GM12875 (cell line): ENCODE results near the gene PLXNC1.

ENCODE experiments used
- H3K4me3 ChIP-seq: one replicate; pipeline ENCODE4 v1.5.1; 2011; ENCODE audit warnings: low read depth, low read length, control low read depth
- CTCF ChIP-seq: IDR thresholded peaks from 2 replicates; pipeline ENCODE4 v1.5.1; 2011; ENCODE audit warnings: low read depth, mild to moderate bottlenecking, control low read depth, inconsistent platforms, low read length, moderate library complexity, borderline replicate concordance; ENCODE audit not compliant: insufficient read depth

PLXNC1 gene

GRCh38 chr12:94133964-94134795 is 14.2 kb upstream of the PLXNC1 start:
- H3K4me3 ChIP-seq: no peak overlapping the region
- peak; percentile 49; the same call in 1 of the 2 replicates for TF ChIP-seq CTCF

GRCh38 chr12:94135896-94136295 is 12.5 kb upstream of the PLXNC1 start:
- TF ChIP-seq CTCF: no peak
- no peak overlapping the region for H3K4me3 ChIP-seq

GRCh38 chr12:94139816-94140215 is 8.6 kb upstream of the PLXNC1 start:
- no peak overlapping the region for H3K4me3 ChIP-seq
- no peak for TF ChIP-seq CTCF

GRCh38 chr12:94140556-94140955 is 7.8 kb upstream of the PLXNC1 start:
- no peak overlapping the region for H3K4me3 ChIP-seq
- TF ChIP-seq CTCF: peak; percentile 73

GRCh38 chr12:94141004-94141764 is 7.2 kb upstream of the PLXNC1 start:
- no peak for TF ChIP-seq CTCF
- H3K4me3 ChIP-seq: no peak overlapping the region

- no peak overlapping the region for H3K4me3 ChIP-seq
- no peak for TF ChIP-seq CTCF
Measured at GRCh38 chr12:94141892-94142291, 6.5 kb upstream of the PLXNC1 start.
